Coronary artery (tissue), 2 donors: ENCODE measurements around the gene SPCS1.
A peak's percentile ranks its signal among the peaks of the same experiment; 100 is the strongest.

Source experiments
- DNase-seq: peaks from one replicate; pipeline ENCODE4 v3.0.0-alpha.2; 2017; ENCODE audit warnings: low spot score
- H3K27ac ChIP-seq, 2 donors: fragments of 200-600 bp; sonication (generic); one replicate each; pipeline ENCODE4 v1.5.1; 2016 to 2019
- H3K4me3 ChIP-seq: fragments of 200-600 bp; sonication (generic); 2 replicates; pipeline ENCODE4 v1.5.1; 2016; ENCODE audit warnings: mild to moderate bottlenecking, moderate library complexity
- TF ChIP-seq, protein P1 (sequence below): fragments of 200-600 bp; sonication (generic); IDR thresholded peaks from one replicate; pipeline ENCODE4 v1.5.1; 2019; ENCODE audit warnings: antibody characterized with exemption

The SPCS1 gene

DNA sequence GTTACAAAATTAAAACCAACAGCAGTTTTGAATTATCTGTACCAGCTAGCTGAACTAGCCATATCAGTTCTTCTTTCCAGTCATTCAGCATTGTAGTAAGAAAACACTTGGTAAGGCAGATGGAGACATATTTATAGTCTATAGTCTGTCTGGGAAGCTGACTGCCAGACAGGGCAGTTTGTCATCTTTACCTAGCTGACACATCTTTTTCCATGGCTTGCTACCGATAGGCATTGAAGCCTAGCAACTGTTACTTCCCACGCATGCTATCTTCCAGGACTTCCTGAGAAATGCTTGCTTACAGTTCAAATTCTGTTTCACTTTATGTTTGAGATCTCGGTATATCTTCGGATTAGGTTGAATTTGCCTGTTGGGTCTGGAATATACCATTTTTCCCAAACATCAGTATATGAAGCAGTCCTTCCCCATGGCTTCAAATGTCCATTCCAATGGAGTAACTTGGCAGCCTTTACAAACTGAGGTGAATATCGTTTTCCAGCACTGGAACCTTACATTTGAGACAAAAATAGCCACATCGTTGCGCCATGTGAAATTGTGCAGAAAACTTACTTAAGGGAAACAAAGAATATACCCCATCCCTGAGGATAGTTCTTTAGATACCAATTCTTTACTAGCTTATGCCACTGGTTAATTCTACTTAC lies 11.2 kb upstream of the SPCS1 start:
- no peak for DNase-seq
- H3K4me3 ChIP-seq: no peak overlapping the region

DNA sequence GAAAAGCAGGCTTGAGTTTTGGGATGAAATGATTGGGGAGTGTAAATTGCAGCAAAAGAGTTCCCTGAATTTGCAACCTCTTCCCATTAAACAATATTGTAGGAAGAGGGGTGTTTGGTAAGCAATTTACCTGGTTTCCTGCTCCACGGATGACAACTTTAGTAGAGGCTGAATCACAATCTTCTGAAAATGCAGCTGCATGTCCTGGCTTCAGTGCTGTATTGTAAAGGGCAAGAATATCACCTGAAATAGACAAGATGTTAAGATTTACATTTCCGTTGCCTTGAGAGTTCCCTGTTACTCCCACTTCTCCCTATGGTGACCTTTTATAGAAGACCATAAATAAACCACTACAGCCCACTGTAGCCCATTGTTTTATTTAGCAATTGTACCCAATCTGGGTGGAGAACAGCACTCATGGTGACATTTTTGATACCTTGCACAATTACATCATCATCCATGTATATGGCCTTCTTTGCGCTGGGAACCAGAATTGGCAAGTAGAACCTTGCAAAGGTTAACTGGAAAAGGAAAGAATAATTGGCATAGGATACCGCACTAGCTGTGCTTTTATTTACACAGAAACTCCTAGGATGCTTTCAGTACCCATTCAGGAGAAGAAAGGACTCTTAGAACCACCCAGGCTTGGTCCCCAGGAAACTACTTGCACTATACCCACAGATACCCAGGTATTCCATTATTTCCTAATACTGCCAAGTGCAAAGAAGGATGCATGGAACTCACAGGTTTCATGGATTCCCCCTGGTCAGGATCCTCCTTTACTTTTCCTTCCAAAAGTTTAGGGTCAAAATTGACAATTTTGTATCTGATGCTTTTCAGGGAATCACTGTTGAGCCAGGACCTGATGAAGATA lies 9.9 kb upstream of the SPCS1 start:
- TF ChIP-seq, protein P1, sequence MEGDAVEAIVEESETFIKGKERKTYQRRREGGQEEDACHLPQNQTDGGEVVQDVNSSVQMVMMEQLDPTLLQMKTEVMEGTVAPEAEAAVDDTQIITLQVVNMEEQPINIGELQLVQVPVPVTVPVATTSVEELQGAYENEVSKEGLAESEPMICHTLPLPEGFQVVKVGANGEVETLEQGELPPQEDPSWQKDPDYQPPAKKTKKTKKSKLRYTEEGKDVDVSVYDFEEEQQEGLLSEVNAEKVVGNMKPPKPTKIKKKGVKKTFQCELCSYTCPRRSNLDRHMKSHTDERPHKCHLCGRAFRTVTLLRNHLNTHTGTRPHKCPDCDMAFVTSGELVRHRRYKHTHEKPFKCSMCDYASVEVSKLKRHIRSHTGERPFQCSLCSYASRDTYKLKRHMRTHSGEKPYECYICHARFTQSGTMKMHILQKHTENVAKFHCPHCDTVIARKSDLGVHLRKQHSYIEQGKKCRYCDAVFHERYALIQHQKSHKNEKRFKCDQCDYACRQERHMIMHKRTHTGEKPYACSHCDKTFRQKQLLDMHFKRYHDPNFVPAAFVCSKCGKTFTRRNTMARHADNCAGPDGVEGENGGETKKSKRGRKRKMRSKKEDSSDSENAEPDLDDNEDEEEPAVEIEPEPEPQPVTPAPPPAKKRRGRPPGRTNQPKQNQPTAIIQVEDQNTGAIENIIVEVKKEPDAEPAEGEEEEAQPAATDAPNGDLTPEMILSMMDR: no peak
- no peak overlapping the region for H3K27ac ChIP-seq
- no peak overlapping the region for H3K4me3 ChIP-seq
- no peak for DNase-seq

More for the DNA sequence above, 11.2 kb upstream of the SPCS1 start:
- H3K27ac ChIP-seq: no peak overlapping the region
- TF ChIP-seq, protein P1: no peak

DNA sequence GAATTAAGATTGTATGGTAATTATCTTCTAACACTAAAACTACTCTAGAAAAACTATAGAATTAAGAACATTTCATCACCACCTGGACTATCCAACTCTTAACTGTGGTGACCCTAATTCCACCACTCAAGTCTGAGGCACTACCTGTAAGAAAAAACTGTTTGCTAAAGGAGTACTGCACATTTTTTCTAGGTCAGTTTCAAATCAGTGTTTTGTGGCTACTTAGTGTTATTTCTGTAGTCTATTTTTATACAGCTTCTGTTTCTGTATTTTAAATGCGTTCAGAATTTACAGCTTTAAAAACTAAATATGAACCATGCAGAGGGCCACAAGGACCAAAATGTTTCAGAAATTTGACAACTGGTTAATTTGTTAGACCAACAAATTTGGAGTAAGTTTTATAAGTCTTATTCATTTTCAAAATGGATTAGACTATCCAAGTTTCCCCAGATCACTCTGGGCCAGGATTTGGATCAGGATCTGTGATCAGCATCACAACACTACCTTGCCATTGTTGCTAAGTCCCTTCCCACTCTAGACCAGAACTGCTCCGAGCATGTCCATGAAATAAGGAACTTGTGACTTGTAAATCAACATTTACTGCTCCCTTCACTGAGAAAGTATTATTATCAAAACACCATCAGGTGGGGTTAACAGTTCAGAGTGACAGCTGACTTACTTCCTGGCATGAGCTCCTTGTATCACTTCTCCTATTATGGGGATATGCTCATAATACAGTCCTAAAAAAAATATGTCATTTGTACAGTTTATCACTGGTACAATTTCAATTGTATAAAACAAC lies 8.9 kb upstream of the SPCS1 start:
- Histone ChIP-seq H3K4me3 (no peak overlapping the region), H3K27ac (no peak overlapping the region)
- DNase-seq: no peak
- TF ChIP-seq, protein P1: no peak

DNA sequence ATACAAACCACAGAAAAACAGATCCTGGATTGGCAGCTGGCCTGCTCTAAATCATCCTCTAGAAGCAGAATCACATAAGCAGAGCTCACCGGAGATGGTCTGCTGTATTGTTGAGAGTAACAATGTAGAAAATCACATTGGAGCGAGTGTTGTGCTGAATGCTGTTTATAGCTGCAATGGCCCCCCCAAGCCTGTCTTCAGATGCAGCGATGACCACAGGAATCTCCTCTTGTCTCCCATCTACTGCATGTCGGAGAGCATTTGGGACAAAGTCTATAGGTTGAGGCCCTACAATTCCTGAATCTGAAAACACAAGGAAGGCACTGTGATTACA lies 8.3 kb upstream of the SPCS1 start:
- Histone ChIP-seq H3K27ac (no peak overlapping the region), H3K4me3 (no peak overlapping the region)
- TF ChIP-seq, protein P1: no peak
- DNase-seq: no peak

DNA sequence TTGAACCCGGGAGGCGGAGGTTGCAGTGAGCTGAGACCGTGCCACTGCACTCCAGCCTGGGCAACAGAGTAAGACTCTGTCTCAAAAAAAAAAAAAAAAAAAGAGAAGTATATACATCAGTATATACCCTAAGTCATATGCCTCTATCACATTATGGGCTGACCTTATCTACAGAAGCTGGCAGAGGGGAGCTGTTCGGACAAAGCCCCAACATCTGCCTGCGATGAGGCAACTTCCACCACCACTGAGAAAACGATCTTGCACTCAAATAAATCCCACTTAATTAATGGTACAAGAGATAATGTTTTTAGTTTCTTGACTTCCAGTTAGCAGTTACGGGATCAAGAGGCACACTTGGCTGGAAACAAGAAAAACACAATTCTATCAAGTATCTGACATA lies 2.6 kb upstream of the SPCS1 start:
- Histone ChIP-seq H3K4me3 (no peak overlapping the region), H3K27ac (peak overlapping the region in 1 of 2 donors; percentile 22)
- no peak for DNase-seq
- TF ChIP-seq, protein P1: no peak

DNA sequence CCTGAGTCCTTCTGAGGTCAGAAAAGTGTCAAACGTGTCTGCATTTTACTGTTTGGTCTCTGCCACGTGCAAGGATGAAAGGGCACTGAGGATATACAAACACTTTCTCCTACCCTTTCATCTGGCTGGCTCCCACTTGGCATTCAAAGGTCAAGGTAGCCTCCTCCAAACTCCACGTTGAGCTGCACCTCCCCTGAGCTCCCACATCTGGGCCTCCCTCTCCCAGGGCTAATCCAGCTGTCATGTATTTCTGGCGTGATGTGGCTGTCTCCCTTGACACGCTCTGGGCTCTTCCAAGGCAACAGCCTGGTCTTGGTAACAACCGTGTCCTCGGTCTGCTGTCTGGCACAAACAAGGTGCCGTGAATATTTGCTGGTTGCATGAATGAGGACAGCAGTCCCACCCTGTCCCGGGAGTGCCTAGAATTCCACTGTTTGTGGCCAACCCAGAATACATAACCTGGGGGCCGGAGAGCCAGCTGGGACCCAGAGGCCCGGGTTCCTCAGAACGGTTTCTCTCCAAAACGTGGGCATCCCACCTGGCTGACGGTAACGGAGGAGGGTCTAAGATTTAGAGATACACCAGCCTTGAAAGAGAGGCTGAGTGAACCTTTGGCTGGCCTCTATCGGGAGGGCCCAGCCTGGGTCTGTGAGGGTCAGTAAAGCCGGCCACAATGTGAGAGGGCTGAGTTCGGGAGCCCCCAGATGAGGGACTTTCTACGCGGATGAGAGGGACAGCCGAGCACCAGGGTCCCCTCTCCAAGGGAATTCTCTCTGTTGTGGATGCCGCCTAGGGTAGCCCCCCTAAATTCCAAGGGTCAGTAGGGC lies 1.1 kb upstream of the SPCS1 start:
- H3K27ac ChIP-seq: peak overlapping the region; percentile 76 to 91
- TF ChIP-seq, protein P1: no peak
- peak overlapping the region; percentile 83 for H3K4me3 ChIP-seq
- no peak for DNase-seq
